Measurements from ENCODE around the gene TIAL1. TPM values are rescaled to one million over a fixed set of nuclear protein-coding genes. Genes with fewer than 3 reads are reported as not detected.

TIAL1 gene
- total and polyA plus RNA-seq, 2 donors (not counting 3 experiments of a cell fraction or from before 2014, with no cell fraction given): 57.7 to 150 TPM

DNA sequence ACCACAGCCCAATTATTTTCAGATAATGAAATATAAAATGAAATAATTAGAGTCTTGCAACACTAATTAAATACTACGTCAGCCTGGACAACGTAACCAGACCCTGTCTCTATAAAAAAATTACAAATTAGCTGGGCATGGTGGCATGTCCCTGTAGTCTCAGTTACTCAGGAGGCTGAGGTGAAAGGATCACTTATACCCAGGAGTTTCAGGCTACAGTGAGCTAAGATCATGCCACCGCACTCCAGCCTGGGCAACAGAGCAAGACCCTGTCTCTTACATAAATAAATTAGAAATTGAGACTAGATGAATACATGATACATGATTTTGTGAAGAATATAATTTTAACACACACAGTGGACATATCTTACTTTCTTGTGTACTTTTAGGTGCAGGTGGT, 18.4 kb downstream of the TIAL1 start:
- no peak for TF ChIP-seq EZH2 (IDR thresholded peaks at IDR 0.05; ENCODE audit: borderline replicate concordance, low read depth, low read length, severe bottlenecking)
- no peak for TF ChIP-seq FOS (IDR thresholded peaks at IDR 0.05; ENCODE audit: borderline replicate concordance, insufficient read depth, low read length)
- no peak for TF ChIP-seq MYC (IDR thresholded peaks at IDR 0.05; ENCODE audit: low read depth, low read length)
- no peak for TF ChIP-seq POLR2AphosphoS5 (IDR thresholded peaks at IDR 0.05; ENCODE audit: insufficient read depth, low read depth, low read length)
- TF ChIP-seq, protein P1, sequence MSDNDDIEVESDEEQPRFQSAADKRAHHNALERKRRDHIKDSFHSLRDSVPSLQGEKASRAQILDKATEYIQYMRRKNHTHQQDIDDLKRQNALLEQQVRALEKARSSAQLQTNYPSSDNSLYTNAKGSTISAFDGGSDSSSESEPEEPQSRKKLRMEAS (IDR thresholded peaks at IDR 0.05; ENCODE audit: insufficient read depth, insufficient read length): no peak
- TF ChIP-seq JUN (IDR thresholded peaks at IDR 0.05; ENCODE audit: borderline replicate concordance, insufficient read depth, insufficient read length, low read depth): no peak
- no peak for TF ChIP-seq POLR2A (IDR thresholded peaks at IDR 0.05; ENCODE audit: low read depth, low read length)
- TF ChIP-seq, protein P2, sequence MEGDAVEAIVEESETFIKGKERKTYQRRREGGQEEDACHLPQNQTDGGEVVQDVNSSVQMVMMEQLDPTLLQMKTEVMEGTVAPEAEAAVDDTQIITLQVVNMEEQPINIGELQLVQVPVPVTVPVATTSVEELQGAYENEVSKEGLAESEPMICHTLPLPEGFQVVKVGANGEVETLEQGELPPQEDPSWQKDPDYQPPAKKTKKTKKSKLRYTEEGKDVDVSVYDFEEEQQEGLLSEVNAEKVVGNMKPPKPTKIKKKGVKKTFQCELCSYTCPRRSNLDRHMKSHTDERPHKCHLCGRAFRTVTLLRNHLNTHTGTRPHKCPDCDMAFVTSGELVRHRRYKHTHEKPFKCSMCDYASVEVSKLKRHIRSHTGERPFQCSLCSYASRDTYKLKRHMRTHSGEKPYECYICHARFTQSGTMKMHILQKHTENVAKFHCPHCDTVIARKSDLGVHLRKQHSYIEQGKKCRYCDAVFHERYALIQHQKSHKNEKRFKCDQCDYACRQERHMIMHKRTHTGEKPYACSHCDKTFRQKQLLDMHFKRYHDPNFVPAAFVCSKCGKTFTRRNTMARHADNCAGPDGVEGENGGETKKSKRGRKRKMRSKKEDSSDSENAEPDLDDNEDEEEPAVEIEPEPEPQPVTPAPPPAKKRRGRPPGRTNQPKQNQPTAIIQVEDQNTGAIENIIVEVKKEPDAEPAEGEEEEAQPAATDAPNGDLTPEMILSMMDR (IDR thresholded peaks at IDR 0.05; ENCODE audit: extremely low read depth in 1 of 2, insufficient read depth in 1 of 2, low read depth in 1 of 2, low read length in 2 of 2): no peak
- no peak for TF ChIP-seq GATA2 (IDR thresholded peaks at IDR 0.05; ENCODE audit: insufficient read depth, insufficient read length, low read depth, low read length)
- Histone ChIP-seq H3K4me1 (ENCODE audit: control insufficient read depth, extremely low read depth, insufficient read depth, low read length) (no peaks in the 10 kb centered on the region), H3K9me1 (replicated peaks; ENCODE audit: control insufficient read depth, extremely low read depth, insufficient read depth, low read length) (no peaks in the 10 kb centered on the region), H3K4me2 (ENCODE audit: insufficient read depth, low read length) (no peak overlapping the region), H3K4me3 (replicated peaks in 1 of 3; ENCODE audit: insufficient read depth in 1 of 3, low read depth in 1 of 3, low read length in 3 of 3) (no peak overlapping the region), H3K79me2 (ENCODE audit: control insufficient read depth, insufficient read depth, low read length) (peaks cover 14% of the 10 kb centered on the region), H3K9ac (replicated peaks; ENCODE audit: extremely low read depth, insufficient read depth, low read length) (no peak overlapping the region), H2AFZ (ENCODE audit: low read depth, low read length) (no peak overlapping the region), H4K20me1 (replicated peaks; ENCODE audit: control insufficient read depth, extremely low read depth, insufficient read depth, low read length) (peaks cover 3% of the 10 kb centered on the region), H3K9me3 (replicated peaks; ENCODE audit: control insufficient read depth, insufficient read depth, low read length) (no peaks in the 10 kb centered on the region), H3K36me3 (ENCODE audit: control insufficient read depth in 2 of 2, extremely low read depth in 1 of 2, insufficient read depth in 2 of 2, low read length in 2 of 2) (peaks cover 11 to 49% of the 10 kb centered on the region in 2 experiments), H3K27ac (ENCODE audit: insufficient read depth, low read depth, low read length) (no peak overlapping the region), H3K27me3 (ENCODE audit: control insufficient read depth in 2 of 2, insufficient read depth in 2 of 2, low read length in 2 of 2) (no peaks in the 10 kb centered on the region)
- BruUV-seq (replicated peaks): no TSS peak
- FAIRE-seq (no peak), DNase-seq (ENCODE audit: low read depth, low spot score) (no peak)
- dilution Hi-C loops (cut with MboI; ENCODE audit: extremely low pct_ligation_motif_present, low sequenced_read_pairs) (no loop called here), intact Hi-C loops (cut with micrococcal nuclease) (loop anchor here (10.0 kb wide), 1 partner anchor 514 kb away; no protein-coding TSS in a partner anchor)
- ChIA-PET CTCF (no interaction called here), POLR2A (interaction anchor here (0.8 kb wide), 1 partner anchor 448 kb away, joined by 4 read pairs; no protein-coding TSS in a partner anchor)

Measured in endothelial cell of umbilical vein (primary cell).